Cardiac fibroblast (primary cell): ENCODE data around the gene TBATA.

ENCODE experiments used
- DNase-seq, 2 donors: peaks; one replicate each; pipeline versions ENCODE4 v3.0.0 to v3.0.0-alpha.2; 2010; ENCODE audit warnings: low read depth in 2 of 2
- H3K4me3 ChIP-seq, 2 donors: replicated peaks in 1 of 2; 1 replicate in 1 of 2; 2 replicates in 1 of 2; pipeline ENCODE4 v1.5.1; 2011; ENCODE audit warnings: low read depth in 2 of 2, low read length in 2 of 2, mild to moderate bottlenecking in 2 of 2, moderate library complexity in 1 of 2
- CTCF ChIP-seq: IDR thresholded peaks from one replicate; pipeline ENCODE4 v1.5.1; 2011; ENCODE audit warnings: low read depth, mild to moderate bottlenecking, low read length, inconsistent platforms

Gene TBATA

DNA sequence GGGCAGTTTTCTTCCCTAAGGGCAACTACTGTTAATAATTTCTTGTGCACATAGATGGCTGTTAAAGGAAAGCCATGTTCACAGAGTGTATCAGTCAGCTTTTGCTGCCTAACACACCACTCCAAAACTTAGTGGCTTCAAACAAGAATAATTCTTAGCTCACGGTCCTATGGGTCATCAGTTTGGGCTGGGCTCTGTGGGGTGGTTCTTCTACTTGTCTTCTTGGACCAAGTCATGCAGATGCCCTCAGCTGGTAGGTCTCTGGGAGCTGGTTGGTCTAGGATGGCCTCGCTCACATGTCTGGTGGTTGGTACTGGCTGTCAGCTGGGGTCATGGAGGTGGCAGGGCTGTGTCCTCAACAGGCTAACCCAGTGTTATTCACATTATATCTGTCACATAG is 39.6 kb downstream of the TBATA start:
- no peak for DNase-seq
- no peak overlapping the region for H3K4me3 ChIP-seq
- no peak for TF ChIP-seq CTCF

DNA sequence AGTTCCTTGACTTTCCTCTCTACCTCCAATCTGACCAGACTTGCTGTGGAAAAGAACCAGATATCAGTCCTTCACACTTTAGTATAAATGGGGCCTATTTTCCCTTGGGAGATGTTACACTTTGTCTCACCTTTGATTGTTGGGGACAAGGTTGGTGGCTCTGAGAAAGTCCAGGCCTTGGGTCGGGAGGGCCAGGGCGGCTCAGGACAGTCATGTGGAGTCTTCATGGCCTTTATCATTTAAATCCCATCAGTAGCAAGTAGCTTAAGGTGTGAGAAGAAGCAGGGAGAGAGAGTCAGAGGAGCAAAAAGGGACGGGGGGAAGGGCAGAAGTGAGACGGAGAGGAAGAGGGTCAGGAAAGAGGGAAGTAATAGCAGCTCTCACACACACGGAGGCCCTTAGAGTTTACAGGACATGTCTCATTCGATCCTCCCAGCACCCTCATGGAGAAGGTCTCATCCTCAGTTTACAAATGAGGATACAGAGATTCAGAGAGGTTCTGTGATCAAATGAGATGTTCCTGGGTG is 40.5 kb downstream of the TBATA start:
- no peak for TF ChIP-seq CTCF
- H3K4me3 ChIP-seq: no peak overlapping the region
- no peak for DNase-seq

- no peak for TF ChIP-seq CTCF
- DNase-seq: no peak
Measured at GRCh38 chr10:70743879-70744278, 41.3 kb downstream of the TBATA start.

GRCh38 chr10:70743430-70743788 is 41.8 kb downstream of the TBATA start:
- H3K4me3 ChIP-seq: no peak overlapping the region
- no peak for TF ChIP-seq CTCF
- no peak for DNase-seq

More at GRCh38 chr10:70743879-70744278, 41.3 kb downstream of the TBATA start:
- H3K4me3 ChIP-seq: no peak overlapping the region

DNA sequence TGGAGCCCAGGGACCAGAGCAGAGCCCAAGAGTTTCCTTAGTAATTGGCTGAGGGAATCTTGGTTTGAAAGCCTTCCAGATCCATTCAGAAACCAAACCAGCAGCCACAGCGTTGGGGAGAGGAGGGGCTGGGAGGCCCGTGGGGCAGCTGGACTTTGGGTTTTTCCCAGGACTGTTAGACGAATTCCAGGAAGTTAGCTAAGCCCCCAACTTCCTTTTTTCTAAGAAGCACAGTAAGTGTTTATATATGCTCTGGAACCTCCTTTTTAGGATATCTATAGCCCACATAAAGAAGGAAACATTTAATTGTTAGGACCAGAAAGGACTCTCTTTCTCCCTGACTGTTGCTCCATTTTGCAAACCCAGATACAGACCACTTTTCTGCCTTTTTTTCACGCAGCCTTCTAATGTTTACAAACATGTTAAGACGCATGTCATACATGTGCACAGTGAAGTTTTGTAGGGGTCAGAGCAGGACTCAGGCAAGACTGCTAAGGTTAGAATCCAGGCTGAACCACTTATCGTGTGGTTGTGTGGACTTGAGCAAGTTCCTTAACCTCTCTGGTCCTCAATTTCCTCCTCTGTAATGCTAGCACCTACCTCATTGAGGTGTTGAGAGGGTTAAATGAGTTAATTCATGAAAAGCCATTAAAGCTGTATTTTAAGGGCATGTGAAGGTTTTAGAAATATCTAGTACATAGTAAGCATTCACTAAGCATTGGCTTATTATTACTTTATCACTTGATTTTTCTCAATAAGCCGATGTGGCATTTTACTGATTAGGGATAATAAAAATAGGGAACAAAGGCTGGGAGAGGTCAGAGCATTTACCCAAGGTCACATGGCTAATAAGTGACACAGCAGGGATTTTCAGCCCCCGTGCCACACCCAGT is 42.4 kb downstream of the TBATA start:
- peak; percentile 74 to 80 for DNase-seq
- no peak overlapping the region for H3K4me3 ChIP-seq
- TF ChIP-seq CTCF: no peak

DNA sequence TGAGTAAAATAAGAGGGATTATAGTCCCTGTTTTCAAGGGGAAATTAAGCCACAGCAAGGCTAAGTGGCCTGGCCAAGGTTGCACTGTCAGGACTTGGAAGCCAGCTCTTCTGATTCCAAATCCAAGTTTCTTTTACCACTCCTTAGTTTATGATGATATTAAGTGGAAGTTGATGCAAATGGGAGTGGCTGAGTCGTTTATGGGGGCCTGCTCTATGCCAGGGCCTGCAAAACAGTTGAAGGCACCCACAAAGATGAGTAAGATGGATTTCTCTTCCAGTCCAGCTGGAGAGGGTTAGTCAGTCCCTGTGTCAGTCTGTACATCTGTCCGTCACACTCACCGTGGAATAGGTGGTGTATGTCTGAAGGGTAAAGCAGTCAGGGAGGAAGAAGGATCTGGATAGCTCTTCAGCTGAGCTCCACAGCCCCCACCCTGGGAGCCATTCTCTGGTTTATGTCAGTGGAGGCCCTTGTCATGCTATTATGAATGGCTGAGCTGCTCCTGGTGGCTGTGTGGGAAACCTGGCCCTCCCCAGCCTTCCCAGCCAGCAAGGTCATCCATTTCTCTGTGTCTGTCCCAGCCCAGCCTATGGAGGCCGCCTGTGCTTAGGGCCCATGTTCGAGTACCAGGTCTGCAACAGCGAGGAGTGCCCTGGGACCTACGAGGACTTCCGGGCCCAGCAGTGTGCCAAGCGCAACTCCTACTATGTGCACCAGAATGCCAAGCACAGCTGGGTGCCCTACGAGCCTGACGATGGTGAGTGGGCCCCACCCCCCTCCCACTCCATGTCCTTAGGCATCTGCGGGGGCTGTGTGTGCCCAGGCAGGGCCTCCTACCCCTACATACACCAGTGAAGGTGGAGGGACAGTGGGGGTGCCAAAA is 44.5 kb downstream of the TBATA start:
- DNase-seq: no peak
- no peak overlapping the region for H3K4me3 ChIP-seq
- TF ChIP-seq CTCF: no peak
